K562 (cell line): Measurements from ENCODE around the gene OMA1. TPM values are rescaled to one million over a fixed set of nuclear protein-coding genes. Genes with fewer than 3 reads are reported as not detected.

Experiments used
- ATAC-seq: fragments of 200-7000 bp; cut with Tn5 transposase; 3 replicates; pipeline ENCODE4 v1.9.1; 2020; ENCODE audit warnings: moderate library complexity
- BruUV-seq: library from RNA; stranded (reverse); fragments of 400-500 nt; replicated peaks from 2 replicates; lab custom pipeline; 2021; lab: Mats Ljungman, UMichigan
- CTCF ChIA-PET: fragments of 300-600 bp; formaldehyde crosslinking; extraction: SDS; loops from one replicate; lab custom pipeline; 2021; ENCODE audit warnings: low intra/inter-chr PET ratio; lab: Yijun Ruan, JAX
- POLR2A ChIA-PET: fragments of 300-600, 350-650 bp; sonication (Branson Sonifier 250); formaldehyde crosslinking; extraction: SDS; loops from one replicate; lab custom pipeline; 2021; ENCODE audit warnings: antibody characterized with exemption, inconsistent platforms; lab: Yijun Ruan, JAX
- DNase-seq, 4 experiments: peaks; one replicate each; pipeline versions ENCODE4 v3.0.0 to v3.0.0-alpha.2; 2011 to 2018; ENCODE audit warnings: low spot score in 3 of 4, mixed read lengths in 3 of 4; ENCODE audit errors: extremely low read depth in 1 of 4
- FAIRE-seq: peaks from 2 replicates; lab custom pipeline; 2011; peaks lifted over from hg19 to GRCh38; lab: Jason Lieb, UNC
- H2AFZ ChIP-seq: 2 replicates; pipeline ENCODE4 v1.6.0; 2011; ENCODE audit warnings: low read depth, low read length, control low read depth, inconsistent platforms
- H3K27ac ChIP-seq: fragments of 200-600 bp; 3 replicates; pipeline ENCODE4 v1.8.0; 2011; ENCODE audit warnings: low read depth, mild to moderate bottlenecking, control low read depth, inconsistent platforms, low read length, moderate library complexity, mixed read lengths; ENCODE audit errors: extremely low read depth
- H3K27me3 ChIP-seq, 2 experiments: fragments of 300-600 bp in 1 of 2; 2 replicates in 1 of 2; 3 replicates in 1 of 2; pipeline versions ENCODE4 v1.6.0 to v1.8.0; 2011; ENCODE audit warnings: inconsistent platforms in 2 of 2, low read length in 2 of 2, mild to moderate bottlenecking in 1 of 2, mixed read lengths in 1 of 2, moderate library complexity in 1 of 2; ENCODE audit not compliant: control insufficient read depth in 2 of 2, insufficient read depth in 2 of 2
- H3K36me3 ChIP-seq: fragments of 300-600 bp; 3 replicates; pipeline ENCODE4 v1.8.0; 2011; ENCODE audit warnings: mild to moderate bottlenecking, low read length, inconsistent platforms; ENCODE audit not compliant: control insufficient read depth, insufficient read depth
- H3K4me1 ChIP-seq, 2 experiments: fragments of 200-600 bp in 1 of 2; replicated peaks in 1 of 2; 2 replicates in 1 of 2; 3 replicates in 1 of 2; pipeline versions ENCODE4 v1.5.1 to v1.8.0; 2011; ENCODE audit warnings: inconsistent platforms in 2 of 2, low read length in 2 of 2, mild to moderate bottlenecking in 1 of 2, mixed read lengths in 1 of 2, moderate library complexity in 1 of 2; ENCODE audit not compliant: control insufficient read depth in 2 of 2, insufficient read depth in 2 of 2
- H3K4me2 ChIP-seq: 2 replicates; pipeline ENCODE4 v1.6.1; 2011; ENCODE audit warnings: low read length, control low read depth, inconsistent platforms, mixed read lengths; ENCODE audit not compliant: insufficient read depth
- H3K4me3 ChIP-seq: fragments of 200-600 bp; sonication (generic), shearing (Covaris generic); 2 replicates; pipeline ENCODE4 v1.5.1; 2016; ENCODE audit warnings: control low read depth, inconsistent platforms
- H3K79me2 ChIP-seq: fragments of 200-600 bp; 3 replicates; pipeline ENCODE4 v1.8.0; 2011; ENCODE audit warnings: low read length, inconsistent platforms; ENCODE audit not compliant: control insufficient read depth, insufficient read depth
- H3K9ac ChIP-seq, 2 experiments: 2 replicates each; pipeline versions ENCODE4 v1.6.0 to v1.6.1; 2011; ENCODE audit warnings: low read depth in 2 of 2, low read length in 2 of 2, control low read depth in 1 of 2, inconsistent platforms in 1 of 2, mild to moderate bottlenecking in 1 of 2, mixed read lengths in 1 of 2; ENCODE audit not compliant: insufficient read depth in 1 of 2
- H3K9me1 ChIP-seq: one replicate; pipeline ENCODE4 v1.6.0; 2011; ENCODE audit warnings: inconsistent platforms, mild to moderate bottlenecking, low read length, moderate library complexity; ENCODE audit not compliant: control insufficient read depth, insufficient read depth
- H3K9me3 ChIP-seq: replicated peaks from 2 replicates; pipeline ENCODE4 v1.5.1; 2011; ENCODE audit warnings: low read depth, low read length, inconsistent platforms; ENCODE audit not compliant: control insufficient read depth, insufficient read depth
- H4K20me1 ChIP-seq: replicated peaks from 2 replicates; pipeline ENCODE4 v1.6.1; 2011; ENCODE audit warnings: low read length, inconsistent platforms, mixed read lengths; ENCODE audit not compliant: control insufficient read depth, insufficient read depth
- KDM1A ChIP-seq, 2 experiments: fragments of 450-650 bp; IDR thresholded peaks; 2 replicates each; pipeline ENCODE4 v1.6.1; 2016; ENCODE audit warnings: mild to moderate bottlenecking in 2 of 2
- KHSRP ChIP-seq: fragments of 450-650 bp; IDR thresholded peaks from 2 replicates; pipeline ENCODE4 v1.6.1; 2017
- MXI1 ChIP-seq: IDR thresholded peaks from 2 replicates; pipeline ENCODE4 v1.6.1; 2011; ENCODE audit warnings: low read depth, mild to moderate bottlenecking, improper control_type of control experiment, low read length
- POLR3G ChIP-seq: IDR thresholded peaks from 2 replicates; pipeline ENCODE4 v1.6.1; 2011; ENCODE audit not compliant: insufficient read length, insufficient replicate concordance; ENCODE audit errors: extremely low read depth
- WGBS: fragments of 100-300 bp; shearing (Covaris generic); methylation state at CpG from one replicate; pipeline ENCODE4 v1.1.6; 2016; ENCODE audit warnings: low coverage, mixed read lengths; ENCODE audit not compliant: insufficient coverage; ENCODE audit errors: missing lambda C conversion rate; 5-methylcytosine and 5-hydroxymethylcytosine counted together
- in situ Hi-C: fragments of 300-500 bp; cut with MboI; formaldehyde crosslinking; loops from 4 replicates; pipeline ENCODE4 v1.15.0; 2018; ENCODE audit warnings: inconsistent platforms, mixed read lengths
- intact Hi-C: fragments of 100-400 bp; cut with micrococcal nuclease; formaldehyde crosslinking; loops from 2 replicates; pipeline ENCODE4 v1.14.2; 2022
- polyA plus RNA-seq, 8 experiments: library from polyadenylated mRNA; depleted of rRNA in 4 of 8; stranded (reverse) in 5 of 8; unstranded in 3 of 8; fragments of >200 nt; fragmentation: Nextera tagmentation in 2 of 8; fragmentation: Illumina TruSeq in 1 of 8; extraction: Ambion mirVana in 2 of 8; extraction: Trizol in 1 of 8; gene quantifications; 2 replicates each; pipeline versions ENCODE4 v1.2.1 to v1.2.3, GENCODE V29; 2011 to 2014; ENCODE audit warnings: inconsistent platforms in 1 of 8, missing spikeins in 1 of 8
- total RNA-seq, 7 experiments: library from RNA; depleted of rRNA in 6 of 7; stranded (reverse); fragments of >200 nt in 6 of 7; fragmentation: Illumina TruSeq in 2 of 7; extraction: Trizol in 2 of 7; gene quantifications; 2 replicates each; pipeline versions ENCODE4 v1.2.1 to v1.2.3, GENCODE V29; 2011 to 2021; ENCODE audit warnings: low replicate concordance in 1 of 7
- TF ChIP-seq, protein P1 (sequence below): fragments of 250-450 bp; sonication (Bioruptor Pico); IDR thresholded peaks from 2 replicates; pipeline ENCODE4 v1.8.0; 2022; ENCODE audit warnings: inconsistent platforms

Gene OMA1
- total and polyA plus RNA-seq, 9 of the 15 experiments (the other 6 are each of a cell fraction or from before 2014, with no cell fraction given): 16.6 to 51.5 (median 33.5) TPM

GRCh38 chr1:58435376-58435775 is 111.2 kb downstream of the OMA1 start:
- DNase-seq (no peak), FAIRE-seq (no peak), ATAC-seq (no peak)
- Histone ChIP-seq H3K4me1 (peaks cover 0 to 8% of the 10 kb centered on the region in 2 experiments; a peak in 3 of 5 replicates), H3K36me3 (no peaks in the 10 kb centered on the region), H2AFZ (no peak overlapping the region), H3K9me3 (no peaks in the 10 kb centered on the region), H3K27ac (no peak overlapping the region), H3K4me2 (no peak overlapping the region), H3K9me1 (no peaks in the 10 kb centered on the region), H3K27me3 (peaks cover 6 to 19% of the 10 kb centered on the region in 2 experiments; a peak in 2 of 5 replicates)
- CTCF ChIA-PET: no interaction called here
- POLR2A ChIA-PET: no interaction called here
- BruUV-seq: no TSS peak
- intact Hi-C loops: no loop called here
- TF ChIP-seq, protein P1, sequence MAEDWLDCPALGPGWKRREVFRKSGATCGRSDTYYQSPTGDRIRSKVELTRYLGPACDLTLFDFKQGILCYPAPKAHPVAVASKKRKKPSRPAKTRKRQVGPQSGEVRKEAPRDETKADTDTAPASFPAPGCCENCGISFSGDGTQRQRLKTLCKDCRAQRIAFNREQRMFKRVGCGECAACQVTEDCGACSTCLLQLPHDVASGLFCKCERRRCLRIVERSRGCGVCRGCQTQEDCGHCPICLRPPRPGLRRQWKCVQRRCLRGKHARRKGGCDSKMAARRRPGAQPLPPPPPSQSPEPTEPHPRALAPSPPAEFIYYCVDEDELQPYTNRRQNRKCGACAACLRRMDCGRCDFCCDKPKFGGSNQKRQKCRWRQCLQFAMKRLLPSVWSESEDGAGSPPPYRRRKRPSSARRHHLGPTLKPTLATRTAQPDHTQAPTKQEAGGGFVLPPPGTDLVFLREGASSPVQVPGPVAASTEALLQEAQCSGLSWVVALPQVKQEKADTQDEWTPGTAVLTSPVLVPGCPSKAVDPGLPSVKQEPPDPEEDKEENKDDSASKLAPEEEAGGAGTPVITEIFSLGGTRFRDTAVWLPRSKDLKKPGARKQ (CRISPR knock-in tag): no peak
- TF ChIP-seq POLR3G (no peak), MXI1 (no peak)
- TF ChIP-seq, all 486 proteins: peak for 0
- WGBS: 2% methylated on average over 4 of the region's 4 CpGs
- no peak overlapping the region for H3K4me3 ChIP-seq
- no peaks in the 10 kb centered on the region for H4K20me1 ChIP-seq
- in situ Hi-C loops: no loop called here
- H3K79me2 ChIP-seq: no peaks in the 10 kb centered on the region
- H3K9ac ChIP-seq: no peak overlapping the region

- H3K79me2 ChIP-seq: no peaks in the 10 kb centered on the region
- H3K9me1 ChIP-seq: no peaks in the 10 kb centered on the region
- H3K9me3 ChIP-seq: no peaks in the 10 kb centered on the region
- CTCF ChIA-PET: no interaction called here
- no peak overlapping the region for H2AFZ ChIP-seq
- no peaks in the 10 kb centered on the region for H3K36me3 ChIP-seq
- no TSS peak for BruUV-seq
- H3K27me3 ChIP-seq: peaks cover 6 to 15% of the 10 kb centered on the region in 2 experiments; a peak in 2 of 5 replicates
- H3K4me1 ChIP-seq: peaks cover 0 to 8% of the 10 kb centered on the region in 2 experiments; a peak in 3 of 5 replicates
- FAIRE-seq (no peak), ATAC-seq (no peak), DNase-seq (no peak)
- 19% methylated on average over 2 of the region's 2 CpGs for WGBS
- no peak overlapping the region for H3K4me2 ChIP-seq
- intact Hi-C loops (no loop called here), in situ Hi-C loops (no loop called here)
- no peak overlapping the region for H3K9ac ChIP-seq
- no peak overlapping the region for H3K4me3 ChIP-seq
- H4K20me1 ChIP-seq: no peaks in the 10 kb centered on the region
- POLR2A ChIA-PET: no interaction called here
- H3K27ac ChIP-seq: no peak overlapping the region
- TF ChIP-seq KDM1A (IDR thresholded peaks at IDR 0.05): no peak
- no peak for TF ChIP-seq KHSRP
These were observed 111.9 kb downstream of the OMA1 start for GRCh38 chr1:58434607-58435006.
